DMS153 (cell line): Measurements from ENCODE around the gene MED27.
A peak's percentile ranks its signal among the peaks of the same experiment; 100 is the strongest.

Experiments used
- DNase-seq: peaks from one replicate; lab custom pipeline; 2025; lab: John Stamatoyannopoulos, UW

Gene MED27

DNA sequence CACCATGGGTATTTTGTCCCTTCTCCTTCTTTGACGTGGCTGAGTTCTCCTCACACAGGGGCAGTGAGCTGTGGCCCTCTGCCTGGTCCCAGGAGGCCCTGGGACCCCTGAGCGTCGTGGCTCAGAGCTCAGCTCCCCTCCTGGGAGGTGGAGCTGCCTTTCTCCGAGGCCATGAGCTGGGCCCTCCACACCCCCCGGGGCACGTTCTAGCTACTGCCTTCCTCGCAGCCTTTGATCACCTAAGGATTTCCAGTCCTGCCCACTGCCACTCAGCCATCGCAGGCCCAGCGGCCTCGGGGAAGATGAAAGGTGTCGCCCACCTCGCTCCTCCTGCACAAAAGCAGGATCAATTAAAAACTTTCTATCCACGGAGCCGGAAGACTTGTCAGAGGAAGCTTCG lies 244.9 kb downstream of the MED27 start:
- no peak for DNase-seq

DNA sequence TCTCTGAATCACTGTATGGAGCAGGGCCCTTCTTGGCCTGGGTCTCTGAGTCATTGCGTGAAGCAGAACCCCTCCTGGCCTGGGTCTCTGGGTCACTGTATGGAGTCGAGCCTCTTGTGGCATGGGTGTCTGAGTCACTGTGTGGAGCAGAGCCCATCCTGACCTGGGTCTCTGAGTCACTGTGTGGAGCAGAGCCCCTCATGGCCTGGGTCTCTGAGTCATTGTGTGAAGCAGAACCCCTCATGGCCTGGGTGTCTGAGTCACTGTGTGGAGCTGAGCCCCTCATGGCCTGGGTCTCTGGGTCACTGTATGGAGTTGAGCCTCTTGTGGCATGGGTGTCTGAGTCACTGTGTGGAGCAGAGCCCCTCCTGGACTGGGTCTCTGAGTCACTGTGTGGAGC lies 245.8 kb downstream of the MED27 start:
- DNase-seq = no peak

GRCh38 chr9:131833083-131833482 lies 246.6 kb downstream of the MED27 start:
- no peak for DNase-seq

DNA sequence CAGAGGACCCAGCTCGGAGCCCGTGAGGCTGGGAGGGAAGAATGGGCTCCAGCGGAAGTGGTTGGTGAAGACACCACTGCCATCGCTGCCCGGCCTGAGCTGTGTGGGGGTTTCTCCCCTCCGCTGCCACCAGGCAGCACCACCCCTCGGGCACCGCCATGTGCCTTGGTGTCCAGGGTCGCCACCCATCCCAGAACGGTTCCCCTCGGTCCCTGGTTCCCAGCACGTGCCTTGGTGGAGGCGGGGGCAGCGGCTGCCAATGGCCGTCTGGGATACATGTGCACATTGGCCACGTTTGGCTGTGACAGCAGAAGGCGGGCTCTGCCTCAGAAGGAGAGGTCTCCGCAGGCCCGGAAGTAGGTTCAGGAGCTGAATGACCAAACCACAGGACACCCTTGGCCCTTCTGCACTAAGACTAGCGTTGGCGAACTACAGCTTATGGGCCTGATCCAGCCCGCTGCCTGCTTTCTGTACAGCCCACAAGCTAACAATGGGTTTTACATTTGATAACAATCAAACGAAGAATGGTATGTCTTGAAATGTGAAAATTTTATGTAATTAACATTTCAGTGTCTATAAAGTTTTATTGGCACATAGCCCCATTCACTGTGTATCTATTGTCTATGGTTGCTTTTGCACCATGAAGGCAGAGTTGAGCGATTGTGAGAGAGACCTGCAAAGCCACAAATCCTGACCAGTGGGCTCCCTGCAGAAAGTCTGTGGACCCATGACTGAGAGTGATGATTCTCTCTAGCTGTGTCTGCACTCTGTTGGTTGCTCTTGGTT lies 248.1 kb downstream of the MED27 start:
- no peak for DNase-seq

DNA sequence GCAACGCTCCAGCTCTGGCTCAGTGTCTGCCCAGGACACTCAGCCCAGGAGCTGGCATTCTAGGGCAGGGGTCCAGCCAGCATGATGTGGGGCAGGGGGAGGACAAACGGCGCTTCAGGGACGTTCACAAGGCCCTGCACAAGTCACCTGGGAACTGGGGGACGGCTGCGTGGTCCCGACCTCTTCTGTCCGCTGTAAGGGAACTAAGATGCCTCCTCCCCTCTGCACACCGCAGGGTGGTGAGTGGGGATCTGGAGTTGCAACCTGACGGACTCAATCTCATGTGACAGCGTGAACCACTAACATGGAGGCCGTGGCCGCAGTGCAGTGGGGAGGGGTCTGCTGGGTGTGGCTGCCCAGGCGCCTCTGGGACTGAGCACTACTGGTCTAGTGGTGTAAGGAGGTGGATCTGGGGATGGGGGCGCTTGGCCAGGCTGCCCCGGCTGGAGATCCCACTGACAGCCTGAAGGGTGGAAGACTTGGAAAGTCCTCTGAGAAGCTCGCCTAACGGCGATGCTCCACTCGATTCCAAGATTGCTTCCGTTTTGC lies 251.8 kb downstream of the MED27 start:
- DNase-seq = no peak

- no peak for DNase-seq
Measured at GRCh38 chr9:131826966-131827525, 252.6 kb downstream of the MED27 start.

- DNase-seq = no peak
Measured at GRCh38 chr9:131826053-131826452, 253.6 kb downstream of the MED27 start.

GRCh38 chr9:131824953-131825495 lies 254.6 kb downstream of the MED27 start:
- no peak for DNase-seq

DNA sequence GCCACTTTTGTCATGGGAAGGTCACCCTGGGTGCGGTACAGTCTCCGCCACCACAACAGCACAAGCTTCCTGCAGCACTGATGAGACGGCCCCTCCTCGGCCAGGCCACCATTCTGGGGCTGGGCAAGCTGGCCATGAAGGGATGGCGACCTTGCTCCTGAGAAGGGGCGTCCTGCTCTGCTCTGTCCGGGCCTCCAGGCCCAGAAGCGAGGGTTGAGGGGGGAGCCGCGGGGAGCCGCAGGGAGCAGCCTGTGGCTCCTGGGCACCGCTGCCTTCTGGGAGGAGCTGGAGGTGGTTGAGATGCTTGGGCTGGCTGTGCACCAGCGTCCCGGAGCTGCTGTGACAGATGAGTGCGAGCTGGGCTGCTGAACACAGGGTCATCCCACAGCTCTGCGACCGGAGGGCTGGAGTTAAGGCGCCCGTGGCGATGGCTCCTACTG lies 255.5 kb downstream of the MED27 start:
- DNase-seq = no peak

- DNase-seq = no peak
Measured at GRCh38 chr9:131823701-131824146, 255.9 kb downstream of the MED27 start.

- DNase-seq = peak; percentile 62
Measured at GRCh38 chr9:131818089-131818488, 261.6 kb downstream of the MED27 start.

DNA sequence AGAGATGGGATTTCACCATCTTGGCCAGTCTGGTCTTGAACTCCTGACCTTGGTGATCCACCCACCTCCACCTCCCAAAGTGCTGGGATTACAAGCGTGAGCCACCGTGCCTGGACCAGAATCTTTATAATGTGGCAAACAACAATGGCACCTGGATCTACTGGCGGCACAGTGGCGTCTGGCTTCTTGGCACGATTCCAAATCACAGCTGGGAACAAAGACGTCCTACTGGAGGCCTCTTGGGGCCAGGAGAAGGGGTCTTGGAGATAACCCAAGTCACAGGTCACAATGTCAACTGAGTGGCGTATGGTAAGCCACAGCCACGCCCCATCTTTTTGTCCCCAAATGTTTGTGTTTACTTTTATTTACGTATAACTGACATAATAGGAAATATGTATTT lies 262.0 kb downstream of the MED27 start:
- peak; percentile 94 for DNase-seq

GRCh38 chr9:131817073-131817472 lies 262.6 kb downstream of the MED27 start:
- DNase-seq = no peak

DNA sequence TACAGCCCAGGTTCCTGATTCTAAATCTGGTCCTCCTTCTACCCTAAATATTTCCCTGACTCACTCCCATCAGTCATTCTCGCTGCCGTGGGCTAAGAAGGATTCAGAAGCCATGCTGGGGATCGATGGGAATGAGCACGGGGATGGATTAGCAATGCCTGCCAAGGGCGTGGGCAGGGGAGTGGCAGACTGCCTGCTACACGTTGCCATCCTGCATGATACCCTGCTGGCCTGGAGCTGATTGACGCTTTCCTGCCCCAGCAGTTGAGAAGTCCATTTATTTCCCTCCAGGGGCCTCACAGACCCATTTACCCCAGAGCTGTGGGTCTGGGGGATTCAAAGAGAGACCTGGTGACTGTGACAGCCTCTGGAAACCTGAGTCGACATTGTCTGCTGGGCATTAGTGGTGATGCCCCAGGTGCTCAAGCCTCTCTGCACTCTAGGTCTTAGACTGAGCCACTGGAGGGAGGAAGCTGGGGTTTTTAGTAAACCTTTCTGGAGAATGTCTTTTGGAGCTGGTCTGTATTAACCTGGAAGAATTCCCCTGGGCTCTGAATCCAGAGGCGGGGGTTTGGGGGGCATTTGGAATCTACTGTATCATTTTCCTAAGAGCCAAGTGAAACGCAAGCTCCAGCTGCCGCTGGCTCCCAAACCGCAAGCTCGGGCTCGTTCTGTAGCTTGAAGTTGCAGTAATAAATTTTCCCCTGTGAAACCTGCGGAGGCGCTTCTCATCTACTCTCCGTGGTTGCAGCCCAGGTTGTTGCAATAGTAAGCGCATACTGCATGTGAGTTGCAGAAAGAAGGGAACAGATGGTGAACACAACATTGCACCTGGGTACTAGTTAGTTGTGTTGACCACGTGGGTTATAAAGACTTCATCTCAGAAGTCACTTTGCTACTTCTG lies 263.4 kb downstream of the MED27 start:
- peak; percentile 54 for DNase-seq

GRCh38 chr9:131814707-131815106 lies 265.0 kb downstream of the MED27 start:
- no peak for DNase-seq

DNA sequence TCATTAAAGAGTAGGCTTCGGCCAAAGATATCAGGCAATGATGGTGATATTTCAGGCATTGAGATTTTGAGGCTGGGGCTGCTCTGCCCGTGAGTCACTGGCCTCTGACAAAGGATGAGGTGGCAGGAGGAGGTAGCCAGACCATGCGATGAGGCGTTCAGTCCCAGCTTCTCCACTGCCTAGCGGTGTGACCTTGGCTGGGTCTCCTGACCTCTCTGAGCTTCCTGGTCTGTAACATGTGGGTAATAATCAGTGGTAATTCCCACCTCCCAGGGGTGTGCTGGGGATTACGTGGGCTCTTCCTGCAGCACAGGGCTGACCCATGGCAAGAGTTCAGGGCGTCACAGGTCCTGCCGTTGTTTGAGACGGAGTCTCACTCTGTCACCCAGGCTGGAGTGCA lies 266.6 kb downstream of the MED27 start:
- no peak for DNase-seq

GRCh38 chr9:131812116-131812790 lies 267.4 kb downstream of the MED27 start:
- no peak for DNase-seq

GRCh38 chr9:131811405-131811804 lies 268.3 kb downstream of the MED27 start:
- no peak for DNase-seq

DNA sequence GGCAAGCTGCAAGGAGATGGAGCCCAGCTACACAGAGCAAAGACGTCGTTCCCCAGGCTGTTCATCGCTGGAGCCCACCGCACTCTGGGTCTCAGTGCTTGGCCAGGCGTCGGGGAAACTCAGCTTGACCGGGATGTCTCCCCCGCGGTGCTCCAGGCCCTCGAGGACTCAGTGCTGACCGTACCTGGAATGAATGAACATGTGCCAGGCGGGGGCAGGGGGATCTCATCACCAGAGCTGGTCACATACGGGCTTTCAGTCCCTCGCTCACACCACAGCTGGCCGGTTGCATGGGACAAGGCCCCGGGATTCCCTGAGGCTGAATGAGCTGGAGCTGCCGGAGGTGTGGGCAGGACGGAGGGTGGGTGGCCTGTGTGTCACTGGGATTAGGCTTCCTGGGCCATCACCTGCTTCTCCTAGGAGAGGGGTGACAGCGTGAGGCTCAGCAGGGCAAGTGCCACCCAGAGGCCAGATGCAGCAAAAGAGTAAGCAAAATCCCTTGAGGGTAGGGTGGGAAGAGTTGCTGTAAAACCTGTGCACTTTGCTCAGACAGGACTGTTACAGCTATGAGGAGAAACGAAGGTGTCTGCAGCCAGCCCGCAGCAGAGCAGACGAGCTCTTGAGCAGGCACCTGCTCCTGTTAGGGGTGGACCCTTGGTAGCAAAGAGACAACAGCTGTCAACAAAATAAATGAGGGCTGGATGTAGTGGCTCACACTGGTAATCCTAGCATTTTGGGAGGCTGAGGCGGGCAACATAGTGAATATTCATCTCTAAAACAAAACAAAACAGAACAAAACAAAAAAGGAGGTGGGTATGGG lies 269.1 kb downstream of the MED27 start:
- DNase-seq = peak; percentile 25
